ENCODE data around the gene EDEM2. TPM values are rescaled to one million over a fixed set of nuclear protein-coding genes. Genes with fewer than 3 reads are reported as not detected.
"Not testable (repeated sequence)": the region's sequence is repeated elsewhere in the genome, so short reads cannot be mapped to it uniquely, and the experiment has no call there.

Gene EDEM2
- total RNA-seq, 4 donors from 2014 or later = 7.2 to 12.2 (median 9.5) TPM

DNA sequence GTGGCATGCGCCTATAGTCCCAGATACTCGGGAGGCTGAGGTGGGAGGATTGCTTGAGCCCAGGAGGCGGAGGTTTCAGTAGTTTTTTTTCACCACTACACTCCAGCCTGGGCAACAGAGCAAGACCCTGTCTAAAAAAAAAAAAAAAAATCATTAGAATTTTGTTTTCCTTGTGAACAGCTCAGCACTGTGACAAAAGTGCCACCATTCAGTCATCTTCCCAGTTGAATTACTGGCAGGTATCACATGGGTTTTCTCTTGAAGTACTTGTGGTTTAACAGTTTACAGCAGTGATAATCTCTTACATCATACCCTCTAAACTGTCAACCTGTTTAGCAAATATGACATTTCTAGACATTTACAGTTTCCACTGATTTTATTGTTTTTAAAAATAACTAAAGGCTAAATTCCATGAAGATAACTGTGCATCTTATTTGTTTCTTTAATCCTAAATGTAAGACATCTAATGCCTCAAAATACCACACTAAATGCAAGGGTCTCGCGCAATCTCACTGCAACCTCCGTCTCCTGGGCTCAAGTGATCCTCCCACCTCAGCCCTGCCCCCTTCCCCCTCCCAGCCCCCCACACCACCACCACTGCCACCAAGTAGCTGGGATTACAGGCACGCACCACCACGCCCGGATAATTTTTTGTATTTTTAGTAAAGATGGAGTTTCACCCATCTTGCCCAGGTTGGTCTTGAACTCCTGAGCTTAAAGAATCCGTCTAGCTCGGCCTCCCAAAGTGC is 61.5 kb downstream of the EDEM2 start:
- Histone ChIP-seq H3K36me3 (peaks cover 0 to 9% of the 10 kb centered on the region in 2 donors), H3K27me3 (no peaks in the 10 kb centered on the region), H3K4me3 (no peak overlapping the region), H3K9me3 (no peaks in the 10 kb centered on the region), H3K27ac (peak overlapping the region; percentile 3 to 38 (median 7)), H3K4me1 (peaks cover 29 to 57% of the 10 kb centered on the region in 2 donors)
- in situ Hi-C loops (cut with MboI; ENCODE audit: low sequenced_read_pairs in 4 of 4) (loop anchor here in 1 of 4 donors (25.0 kb wide), 1 partner anchor 223 kb away; the partner anchor contains the start of gene GGT7), intact Hi-C loops (cut with DNase I; ENCODE audit: low total_unique reads) (no loop called here)
- ATAC-seq (no peak), DNase-seq (no peak)
- TF ChIP-seq POLR2A (IDR thresholded peaks at IDR 0.05) = no peak
- TF ChIP-seq, protein P1, sequence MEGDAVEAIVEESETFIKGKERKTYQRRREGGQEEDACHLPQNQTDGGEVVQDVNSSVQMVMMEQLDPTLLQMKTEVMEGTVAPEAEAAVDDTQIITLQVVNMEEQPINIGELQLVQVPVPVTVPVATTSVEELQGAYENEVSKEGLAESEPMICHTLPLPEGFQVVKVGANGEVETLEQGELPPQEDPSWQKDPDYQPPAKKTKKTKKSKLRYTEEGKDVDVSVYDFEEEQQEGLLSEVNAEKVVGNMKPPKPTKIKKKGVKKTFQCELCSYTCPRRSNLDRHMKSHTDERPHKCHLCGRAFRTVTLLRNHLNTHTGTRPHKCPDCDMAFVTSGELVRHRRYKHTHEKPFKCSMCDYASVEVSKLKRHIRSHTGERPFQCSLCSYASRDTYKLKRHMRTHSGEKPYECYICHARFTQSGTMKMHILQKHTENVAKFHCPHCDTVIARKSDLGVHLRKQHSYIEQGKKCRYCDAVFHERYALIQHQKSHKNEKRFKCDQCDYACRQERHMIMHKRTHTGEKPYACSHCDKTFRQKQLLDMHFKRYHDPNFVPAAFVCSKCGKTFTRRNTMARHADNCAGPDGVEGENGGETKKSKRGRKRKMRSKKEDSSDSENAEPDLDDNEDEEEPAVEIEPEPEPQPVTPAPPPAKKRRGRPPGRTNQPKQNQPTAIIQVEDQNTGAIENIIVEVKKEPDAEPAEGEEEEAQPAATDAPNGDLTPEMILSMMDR (IDR thresholded peaks at IDR 0.05 in 4 of 5, conservative IDR thresholded peaks at IDR 0.05 in 1 of 5) = no peak

DNA sequence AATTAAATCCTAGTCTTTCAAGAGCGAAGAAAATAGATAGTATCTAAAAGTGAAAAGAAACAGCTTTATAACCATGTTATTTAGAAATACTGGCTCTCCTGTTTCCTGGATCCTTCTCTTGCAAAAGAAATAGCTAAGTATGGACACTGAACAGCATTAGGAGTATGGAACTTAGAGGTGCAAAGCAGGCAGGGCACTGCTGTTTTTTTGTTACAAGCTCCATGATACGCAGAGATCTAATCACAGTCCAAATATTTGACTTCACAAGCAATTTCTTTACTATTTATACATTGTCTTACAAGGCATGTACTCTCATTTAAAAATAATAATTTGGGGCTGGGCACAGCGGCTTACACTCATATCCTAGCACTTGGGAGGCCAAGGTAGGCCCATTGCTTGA is 62.1 kb downstream of the EDEM2 start:
- in situ Hi-C loops (cut with MboI; ENCODE audit: low sequenced_read_pairs in 4 of 4) (loop anchor here in 1 of 4 donors (25.0 kb wide), 1 partner anchor 223 kb away; the partner anchor contains the start of gene GGT7), intact Hi-C loops (cut with DNase I; ENCODE audit: low total_unique reads) (no loop called here)
- Histone ChIP-seq H3K9me3 (no peaks in the 10 kb centered on the region), H3K4me3 (no peak overlapping the region), H3K27me3 (no peaks in the 10 kb centered on the region), H3K4me1 (peaks cover 32 to 63% of the 10 kb centered on the region in 2 donors), H3K36me3 (peaks cover 0 to 9% of the 10 kb centered on the region in 2 donors), H3K27ac (peak overlapping the region; percentile 3 to 38 (median 7))
- ATAC-seq (no peak), DNase-seq (no peak)
- TF ChIP-seq, protein P1 (IDR thresholded peaks at IDR 0.05 in 4 of 5, conservative IDR thresholded peaks at IDR 0.05 in 1 of 5) = no peak
- TF ChIP-seq POLR2A (IDR thresholded peaks at IDR 0.05) = no peak

DNA sequence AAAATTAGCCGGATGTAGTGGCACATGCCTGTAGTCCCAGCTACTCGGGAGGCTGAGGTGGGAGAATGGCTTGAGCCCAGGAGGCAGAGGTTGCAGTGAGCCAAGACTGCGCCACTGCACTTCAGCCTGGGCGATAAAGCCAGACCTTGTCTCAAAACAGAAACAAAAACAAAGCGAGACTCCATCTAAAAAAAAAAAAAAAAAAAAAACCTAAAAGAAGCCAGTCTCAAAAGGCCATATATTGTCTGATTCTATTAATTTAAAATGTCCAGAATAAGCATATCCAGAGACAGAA is 66.8 kb downstream of the EDEM2 start:
- H3K9me3 ChIP-seq; ATAC-seq; intact Hi-C loops (cut with DNase I; ENCODE audit: low total_unique reads); DNase-seq; H3K27me3 ChIP-seq; H3K4me3 ChIP-seq: not testable (repeated sequence)
- in situ Hi-C loops (cut with MboI; ENCODE audit: low sequenced_read_pairs in 4 of 4) = loop anchor here in 1 of 4 donors (25.0 kb wide), 1 partner anchor 218 kb away; the partner anchor contains the start of gene GGT7
- H3K27ac ChIP-seq = peak overlapping the region in 1 of 4 donors; percentile 3
- H3K36me3 ChIP-seq = peaks cover 0 to 18% of the 10 kb centered on the region in 2 donors
- peaks cover 10 to 46% of the 10 kb centered on the region in 2 donors for H3K4me1 ChIP-seq

DNA sequence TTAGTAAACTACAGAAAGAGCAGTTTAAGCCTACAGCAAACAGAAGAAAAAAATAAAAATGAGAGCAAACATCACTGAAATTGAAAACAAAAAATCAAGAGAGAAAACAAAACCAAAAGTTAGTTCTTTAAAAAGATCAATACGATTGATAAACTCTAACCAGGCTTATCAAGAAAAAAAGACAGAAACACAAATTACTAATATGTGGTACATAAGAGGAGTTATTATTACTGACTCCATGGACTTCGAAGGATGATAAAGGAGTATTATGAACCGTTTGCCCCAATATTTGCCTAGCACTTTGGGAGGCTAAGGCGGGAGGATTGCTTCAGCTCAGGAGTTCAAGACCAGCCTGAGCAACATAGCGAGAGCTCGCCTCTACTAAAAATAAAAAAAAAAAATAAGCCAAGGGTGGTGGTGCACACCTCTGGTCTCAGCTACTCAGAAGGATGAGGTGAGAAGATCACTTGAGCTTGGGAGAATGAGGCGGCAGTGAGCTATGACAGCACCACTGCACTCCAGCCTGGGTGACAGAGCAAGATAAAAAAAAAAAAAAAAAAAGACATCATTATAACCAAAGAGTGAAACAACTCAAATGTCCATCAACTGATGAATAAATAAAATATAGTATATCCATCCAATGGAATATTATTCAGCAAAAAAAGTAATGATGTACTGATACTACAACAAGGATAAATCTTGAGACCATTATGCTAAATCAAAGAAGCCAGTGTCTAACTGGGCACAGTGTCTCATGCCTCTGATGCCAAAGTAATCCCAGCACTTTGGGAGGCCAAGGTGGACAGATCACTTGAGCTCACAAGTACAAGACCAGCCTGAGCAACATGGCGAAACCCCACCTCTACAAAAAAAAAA is 67.4 kb downstream of the EDEM2 start:
- ATAC-seq = no peak
- in situ Hi-C loops (cut with MboI; ENCODE audit: low sequenced_read_pairs in 4 of 4) = loop anchor here in 1 of 4 donors (25.0 kb wide), 1 partner anchor 217 kb away; the partner anchor contains the start of gene GGT7

More for the DNA sequence above, 67.4 kb downstream of the EDEM2 start:
- TF ChIP-seq, protein P1 (IDR thresholded peaks at IDR 0.05 in 4 of 5, conservative IDR thresholded peaks at IDR 0.05 in 1 of 5) = no peak
- no peak for TF ChIP-seq POLR2A (IDR thresholded peaks at IDR 0.05)
- no peak for DNase-seq
- no peaks in the 10 kb centered on the region for H3K27me3 ChIP-seq
- H3K36me3 ChIP-seq = peaks cover 0 to 18% of the 10 kb centered on the region in 2 donors
- H3K9me3 ChIP-seq = no peaks in the 10 kb centered on the region
- peaks cover 10 to 41% of the 10 kb centered on the region in 2 donors for H3K4me1 ChIP-seq
- peak overlapping the region in 1 of 4 donors; percentile 3 for H3K27ac ChIP-seq
- no peak overlapping the region for H3K4me3 ChIP-seq
- intact Hi-C loops (cut with DNase I; ENCODE audit: low total_unique reads) = no loop called here

All from gastrocnemius medialis (tissue), 4 donors.